ENCODE results near the gene SHFL.

GRCh38 chr19:10089801-10090375 lies 3.8 kb downstream of the SHFL start:
- TF ChIP-seq, protein P1, sequence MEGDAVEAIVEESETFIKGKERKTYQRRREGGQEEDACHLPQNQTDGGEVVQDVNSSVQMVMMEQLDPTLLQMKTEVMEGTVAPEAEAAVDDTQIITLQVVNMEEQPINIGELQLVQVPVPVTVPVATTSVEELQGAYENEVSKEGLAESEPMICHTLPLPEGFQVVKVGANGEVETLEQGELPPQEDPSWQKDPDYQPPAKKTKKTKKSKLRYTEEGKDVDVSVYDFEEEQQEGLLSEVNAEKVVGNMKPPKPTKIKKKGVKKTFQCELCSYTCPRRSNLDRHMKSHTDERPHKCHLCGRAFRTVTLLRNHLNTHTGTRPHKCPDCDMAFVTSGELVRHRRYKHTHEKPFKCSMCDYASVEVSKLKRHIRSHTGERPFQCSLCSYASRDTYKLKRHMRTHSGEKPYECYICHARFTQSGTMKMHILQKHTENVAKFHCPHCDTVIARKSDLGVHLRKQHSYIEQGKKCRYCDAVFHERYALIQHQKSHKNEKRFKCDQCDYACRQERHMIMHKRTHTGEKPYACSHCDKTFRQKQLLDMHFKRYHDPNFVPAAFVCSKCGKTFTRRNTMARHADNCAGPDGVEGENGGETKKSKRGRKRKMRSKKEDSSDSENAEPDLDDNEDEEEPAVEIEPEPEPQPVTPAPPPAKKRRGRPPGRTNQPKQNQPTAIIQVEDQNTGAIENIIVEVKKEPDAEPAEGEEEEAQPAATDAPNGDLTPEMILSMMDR (IDR thresholded peaks at IDR 0.05), result no peak
- TF ChIP-seq POLR2A (IDR thresholded peaks at IDR 0.05), result no peak
